Activated CD8-positive, alpha-beta memory T cell treated with anti-CD3 and anti-CD28 coated beads, Interleukin-2, amount 50 U/mL, for 1 hour (primary cell): Measurements from ENCODE around the gene AP3S1.
"Not testable (repeated sequence)": the region's sequence is repeated elsewhere in the genome, so short reads cannot be mapped to it uniquely, and the experiment has no call there.

ENCODE experiments used
- DNase-seq: peaks from one replicate; pipeline ENCODE4 v3.0.0-alpha.2; 2020; ENCODE audit errors: extremely low read depth

AP3S1 gene

DNA sequence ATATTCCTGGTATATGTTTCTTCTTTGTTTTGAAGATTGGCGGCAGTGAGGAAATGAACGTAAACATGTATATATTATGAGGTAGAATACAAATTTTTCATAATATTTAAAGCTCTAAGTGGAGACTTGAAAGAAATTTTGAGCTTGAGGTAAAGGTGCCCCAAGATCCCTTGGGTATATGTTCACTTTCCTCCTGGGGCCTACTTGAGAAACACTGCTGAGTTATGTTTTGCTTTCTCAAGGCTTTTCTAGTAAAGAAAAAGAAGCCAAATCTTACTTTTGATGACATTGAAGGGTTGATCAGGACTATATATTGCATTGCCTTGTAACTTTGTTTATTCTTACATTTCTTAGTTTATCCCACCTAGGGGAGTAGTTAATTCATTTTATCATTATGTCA lies 30.7 kb downstream of the AP3S1 start:
- DNase-seq, result no peak

DNA sequence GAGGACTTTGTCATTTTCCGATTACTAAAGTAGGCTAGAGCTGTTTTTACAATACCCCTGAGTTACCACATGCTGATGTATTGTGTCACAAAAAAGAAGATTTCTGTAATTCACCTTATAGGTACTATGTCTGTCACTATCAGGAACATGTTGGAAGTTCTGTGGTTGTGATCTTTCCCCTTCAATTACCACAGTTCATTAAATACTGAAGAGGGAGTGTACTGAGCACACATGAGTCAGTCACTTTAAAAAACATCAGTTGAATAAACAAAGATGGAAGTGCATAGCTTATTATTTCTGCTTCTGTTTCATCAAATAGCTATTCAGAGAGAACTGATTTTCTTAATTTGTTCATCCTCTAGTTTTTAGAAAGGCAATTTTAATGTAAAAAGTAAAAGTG lies 31.7 kb downstream of the AP3S1 start:
- DNase-seq, result no peak

DNA sequence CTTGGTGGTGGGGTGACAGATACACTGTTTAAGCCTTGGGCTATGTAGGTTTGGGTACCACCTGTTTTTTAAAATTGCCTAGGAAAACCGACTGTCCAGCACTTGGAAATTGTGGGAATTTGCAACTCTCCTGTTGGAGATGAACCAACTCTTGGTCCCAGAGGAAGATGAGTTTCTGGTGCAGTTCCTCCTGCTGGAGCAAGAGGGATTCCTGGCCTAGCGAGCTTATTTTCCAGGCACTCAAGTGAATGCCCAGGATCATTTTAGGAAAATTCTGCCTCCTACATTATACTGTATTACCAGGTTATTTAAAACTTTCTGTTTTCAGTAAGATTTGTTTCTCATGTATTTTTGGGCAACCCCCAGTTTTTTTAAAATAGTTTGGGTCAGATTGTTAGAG lies 33.7 kb downstream of the AP3S1 start:
- no peak for DNase-seq

DNA sequence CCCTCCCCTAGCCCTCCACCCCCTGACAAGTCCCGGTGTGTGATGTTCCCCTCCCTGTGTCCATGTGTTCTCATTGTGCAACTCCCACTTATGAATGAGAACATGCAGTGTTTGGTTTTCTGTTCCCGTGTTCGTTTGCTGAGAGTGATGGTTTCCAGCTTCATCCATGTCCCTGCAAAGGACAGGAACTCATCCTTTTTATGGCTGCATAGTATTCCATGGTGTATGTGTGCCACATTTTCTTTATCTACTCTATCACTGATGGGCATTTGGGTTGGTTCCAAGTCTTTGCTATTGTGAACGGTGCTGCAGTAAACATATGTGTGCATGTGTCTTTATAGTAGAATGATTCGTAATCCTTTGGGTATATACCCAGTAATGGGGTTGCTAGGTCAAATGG lies 35.6 kb downstream of the AP3S1 start:
- not testable (repeated sequence) for DNase-seq

DNA sequence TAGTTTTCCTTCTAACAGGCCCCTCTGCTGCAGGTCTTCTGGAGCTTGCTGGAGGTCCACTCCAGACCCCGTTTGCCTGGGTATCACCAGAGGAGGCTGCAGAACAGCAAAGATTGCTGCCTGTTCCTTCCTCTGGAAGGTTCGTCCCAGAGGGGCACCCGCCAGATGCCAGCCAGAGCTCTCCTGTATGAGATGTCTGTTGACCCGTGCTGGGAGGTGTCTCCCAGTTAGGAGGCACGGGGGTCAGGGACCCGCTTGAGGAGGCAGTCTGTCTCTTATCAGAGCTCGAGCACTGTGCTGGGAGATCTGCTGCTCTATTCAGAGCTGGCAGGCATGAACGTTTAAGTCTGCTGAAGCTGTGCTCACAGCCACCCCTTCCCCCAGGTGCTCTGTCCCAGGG lies 40.7 kb downstream of the AP3S1 start:
- not testable (repeated sequence) for DNase-seq

DNA sequence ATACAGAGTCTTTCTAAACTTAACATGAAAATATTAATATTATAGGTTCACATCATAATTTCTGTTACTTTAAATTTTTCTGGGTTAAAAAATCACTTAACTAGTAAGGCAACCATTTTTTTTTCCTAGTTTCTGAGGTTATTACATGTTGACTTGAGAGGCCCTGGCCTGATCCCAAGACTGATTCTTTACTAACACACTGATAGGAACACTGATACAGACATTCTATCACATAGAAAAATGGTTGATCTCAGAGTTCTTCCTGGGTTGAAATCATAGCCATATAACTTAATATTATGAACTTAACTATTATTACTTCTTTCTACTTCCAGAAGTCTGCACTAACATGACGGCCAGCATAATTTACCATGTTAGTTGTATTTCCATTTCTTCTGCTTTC lies 43.0 kb downstream of the AP3S1 start:
- no peak for DNase-seq

DNA sequence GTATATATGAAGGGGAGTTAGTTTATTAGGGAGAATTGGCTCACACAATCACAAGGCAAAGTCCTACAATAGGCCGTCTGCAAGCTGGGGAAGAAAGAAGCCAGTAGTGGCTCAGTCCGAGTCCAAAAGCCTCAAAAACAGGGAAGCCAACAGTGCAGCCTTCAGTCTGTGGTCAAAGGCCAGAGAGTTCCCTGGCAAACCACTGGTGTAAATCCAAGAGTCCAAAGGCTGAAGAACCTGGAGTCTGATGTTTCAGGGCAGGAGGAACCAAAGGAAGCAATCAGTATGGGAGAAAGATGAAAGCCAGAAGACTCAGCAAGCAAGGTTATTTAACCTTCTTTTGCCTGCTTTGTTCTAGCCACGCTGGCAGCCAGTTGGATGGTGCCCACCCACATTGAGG lies 43.5 kb downstream of the AP3S1 start:
- DNase-seq, result not testable (repeated sequence)

DNA sequence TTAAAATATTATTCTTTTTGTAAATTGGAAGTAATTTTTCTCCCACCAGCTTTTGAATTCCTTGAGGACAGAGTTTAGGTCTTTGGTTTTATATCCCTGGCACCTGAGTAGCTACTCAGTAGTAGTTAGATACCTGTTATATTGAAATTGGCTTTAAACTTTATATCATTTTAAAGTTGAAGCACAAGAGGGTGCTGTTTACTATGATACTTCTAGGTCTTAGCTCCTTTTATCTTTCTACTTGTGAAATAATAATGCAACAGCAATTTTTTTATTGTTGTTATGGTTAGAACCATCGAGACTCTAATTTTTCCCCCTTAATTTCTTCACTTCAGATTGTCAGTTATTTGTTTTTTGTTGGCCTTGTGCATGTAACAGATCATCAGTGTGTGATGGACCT lies 46.3 kb downstream of the AP3S1 start:
- DNase-seq, result no peak

DNA sequence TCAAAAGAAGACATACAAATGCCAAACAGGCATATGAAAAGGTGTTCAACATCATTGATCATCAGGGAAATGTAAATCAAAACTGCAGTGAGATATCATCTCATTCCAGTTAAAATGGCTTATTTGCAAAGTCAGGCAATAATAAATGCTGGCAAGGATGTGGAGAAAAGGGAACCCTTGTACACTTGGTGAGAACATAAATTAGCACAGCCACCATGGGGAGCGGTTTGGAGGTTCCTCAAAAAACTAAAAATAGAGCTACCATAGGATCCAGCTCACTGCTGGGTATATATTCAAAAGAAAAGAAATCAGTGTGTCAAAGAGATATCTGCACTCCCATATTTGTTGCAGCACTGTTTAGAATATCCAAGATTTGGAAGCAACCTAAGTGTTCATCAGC lies 50.3 kb downstream of the AP3S1 start:
- no peak for DNase-seq

DNA sequence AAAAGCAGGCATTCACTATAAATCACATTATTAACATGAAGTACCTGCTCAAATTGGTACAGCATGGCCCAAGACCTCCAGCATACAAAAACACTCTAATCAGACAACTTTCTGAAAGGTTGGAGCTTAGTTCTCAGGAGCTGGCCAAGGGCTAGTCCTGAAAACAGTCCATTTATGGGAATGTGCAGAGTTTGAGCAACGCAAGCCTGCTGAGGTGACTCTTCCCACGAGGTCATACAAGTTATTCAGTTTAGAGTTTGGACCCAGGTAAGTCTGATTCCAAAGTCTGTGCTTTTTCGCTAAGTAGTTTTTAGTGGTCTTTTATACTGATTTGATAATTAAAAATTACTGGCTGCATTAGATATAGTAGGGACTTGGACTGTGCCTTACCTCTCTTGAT lies 52.6 kb downstream of the AP3S1 start:
- DNase-seq, result no peak

DNA sequence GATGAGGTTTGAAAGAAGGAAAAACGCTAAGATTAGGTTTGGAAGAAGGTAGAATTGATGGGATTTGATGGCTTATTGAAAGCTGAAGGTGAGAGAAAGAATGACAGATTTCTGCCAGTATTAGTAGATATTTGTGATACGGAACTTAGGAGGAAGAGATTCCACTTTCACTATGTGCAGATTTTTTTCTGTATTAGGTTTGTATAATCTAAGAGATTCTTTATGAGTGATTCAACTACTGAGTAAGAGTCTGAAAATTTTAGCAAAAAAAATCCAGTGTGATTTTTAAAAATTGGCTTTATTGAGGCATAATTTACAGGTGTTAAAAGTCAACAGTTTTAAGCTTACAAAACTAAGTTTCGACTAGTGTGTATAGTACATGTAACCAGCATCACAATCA lies 54.1 kb downstream of the AP3S1 start:
- DNase-seq, result no peak

DNA sequence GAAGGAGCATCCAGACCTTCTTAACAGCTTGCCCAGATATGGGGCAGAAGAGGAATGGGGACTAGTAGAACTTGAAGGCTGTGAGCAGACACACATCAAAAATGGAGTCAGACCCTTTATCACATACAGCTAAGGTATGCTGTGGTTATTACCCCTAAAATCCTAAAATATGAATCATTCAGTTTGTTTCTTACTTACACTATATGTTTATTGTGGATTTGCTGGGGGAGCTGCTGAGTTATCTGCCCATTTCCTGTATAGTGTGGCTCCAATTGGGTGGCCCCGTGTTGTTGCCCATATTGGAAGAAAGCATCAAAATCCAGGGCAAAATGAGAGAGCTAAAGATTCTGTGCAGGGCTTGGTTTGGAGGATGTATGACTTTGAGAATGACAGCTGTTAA lies 56.9 kb downstream of the AP3S1 start:
- DNase-seq, result no peak

DNA sequence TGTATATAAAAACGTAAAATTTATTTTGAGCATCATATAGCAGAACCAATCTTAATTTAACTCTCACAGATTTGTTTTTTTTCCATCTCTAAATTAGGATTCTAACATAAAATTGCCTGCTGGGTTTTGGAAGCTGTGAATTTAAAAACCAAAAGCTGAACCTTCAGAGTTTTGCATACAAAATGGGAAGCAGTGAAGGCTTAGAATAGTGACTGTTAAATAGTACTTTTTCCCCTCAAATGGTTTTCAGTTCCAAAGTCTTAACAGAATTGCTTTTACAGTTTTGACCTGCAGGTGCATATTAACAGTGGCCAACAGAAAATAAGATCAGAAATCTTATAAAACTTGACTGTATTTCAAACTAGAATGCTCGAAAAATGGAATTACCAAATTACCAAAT lies 65.4 kb downstream of the AP3S1 start:
- no peak for DNase-seq

DNA sequence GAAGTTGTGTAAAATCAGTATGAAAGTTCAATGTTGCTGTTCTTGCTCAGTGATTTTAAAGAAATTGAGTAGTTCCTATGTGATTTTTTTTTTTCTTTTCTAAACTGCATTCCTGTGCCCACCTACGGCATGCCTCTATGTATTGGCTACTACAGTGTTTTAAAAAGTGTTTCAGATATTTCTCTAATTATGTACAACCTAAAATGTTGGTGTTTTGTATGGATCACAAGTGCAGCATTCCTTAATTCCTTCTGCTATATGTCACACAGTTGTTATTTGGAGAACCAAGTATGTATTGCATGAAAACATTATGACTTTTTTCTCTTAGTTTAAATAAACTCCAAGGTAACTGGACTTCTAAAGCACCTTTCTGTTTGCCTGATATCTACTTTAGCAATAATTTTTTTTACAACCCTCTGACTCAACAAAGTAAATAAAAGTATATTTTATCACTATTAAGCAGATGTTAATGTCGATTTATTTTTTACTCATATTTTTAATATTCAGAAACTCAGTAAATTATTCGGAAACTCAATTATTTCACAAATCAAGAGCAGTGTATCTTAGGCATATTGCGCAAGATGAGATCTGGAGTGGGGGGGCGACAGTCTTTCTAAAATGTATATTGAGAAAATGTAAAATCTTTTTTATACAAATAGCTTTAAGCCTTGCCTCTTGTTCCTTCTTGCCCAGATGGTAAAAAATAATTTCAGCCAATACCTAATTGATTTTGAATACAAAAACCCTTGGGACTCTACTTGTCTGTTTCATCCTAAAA lies 72.1 kb downstream of the AP3S1 start:
- DNase-seq, result not testable (repeated sequence)

DNA sequence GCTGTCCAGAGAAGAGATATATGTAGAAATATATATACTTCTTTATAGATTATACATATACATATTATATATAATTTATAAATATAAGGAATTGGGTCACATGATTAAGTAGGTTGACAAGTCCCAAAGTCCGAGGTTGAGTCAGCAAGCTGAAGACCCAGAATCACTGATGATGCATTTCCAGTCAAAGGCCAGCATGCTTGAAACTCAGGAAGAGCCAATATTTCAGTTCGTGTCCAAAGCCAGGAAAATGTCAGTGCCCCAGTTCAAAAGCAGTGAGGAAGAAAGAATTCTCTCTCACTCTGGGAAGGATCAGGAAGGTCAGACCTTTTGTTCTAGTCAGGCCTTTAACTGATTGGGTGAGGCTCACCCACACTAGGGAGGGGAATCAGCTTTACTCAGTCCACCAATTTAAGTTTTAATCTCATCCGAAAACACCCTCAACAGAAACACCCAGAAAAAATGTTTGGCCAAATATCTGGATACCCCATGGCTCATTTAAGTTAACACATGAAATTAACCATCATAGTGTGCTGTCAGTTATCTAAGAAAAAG lies 78.5 kb downstream of the AP3S1 start:
- DNase-seq, result no peak

DNA sequence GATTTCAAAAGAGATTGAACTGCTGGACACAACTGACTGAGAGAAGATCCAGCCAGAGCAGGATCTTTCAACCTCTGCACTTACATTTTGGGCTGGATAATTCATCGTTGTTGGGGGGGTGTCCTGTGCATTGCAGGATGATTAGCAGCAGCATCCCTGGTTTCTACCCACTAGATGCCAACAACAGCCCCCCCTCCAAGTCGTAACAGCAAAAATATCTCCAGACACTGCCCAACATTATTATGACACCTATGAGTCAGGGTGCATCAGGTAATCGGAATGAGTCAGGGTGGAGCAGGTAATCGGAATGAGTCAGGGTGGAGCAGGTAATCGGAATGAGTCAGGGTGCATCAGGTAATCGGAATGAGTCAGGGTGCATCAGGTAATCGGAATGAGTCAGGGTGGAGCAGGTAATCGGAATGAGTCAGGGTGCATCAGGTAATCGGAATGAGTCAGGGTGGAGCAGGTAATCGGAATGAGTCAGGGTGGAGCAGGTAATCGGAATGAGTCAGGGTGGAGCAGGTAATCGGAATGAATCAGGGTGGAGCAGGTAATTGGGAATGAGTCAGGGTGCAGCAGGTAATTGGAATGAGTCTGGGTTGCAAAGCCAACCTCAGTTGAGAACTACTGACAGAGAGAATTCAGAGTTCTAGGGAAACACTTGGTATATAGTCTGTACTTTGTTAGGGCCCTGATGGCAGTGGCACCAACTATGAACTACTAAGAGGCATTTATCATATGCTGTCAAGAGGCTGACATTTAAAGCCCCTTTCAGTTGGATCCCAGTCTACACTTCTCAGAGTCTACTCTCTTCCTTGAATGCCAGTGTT lies 87.1 kb downstream of the AP3S1 start:
- DNase-seq, result not testable (repeated sequence)

DNA sequence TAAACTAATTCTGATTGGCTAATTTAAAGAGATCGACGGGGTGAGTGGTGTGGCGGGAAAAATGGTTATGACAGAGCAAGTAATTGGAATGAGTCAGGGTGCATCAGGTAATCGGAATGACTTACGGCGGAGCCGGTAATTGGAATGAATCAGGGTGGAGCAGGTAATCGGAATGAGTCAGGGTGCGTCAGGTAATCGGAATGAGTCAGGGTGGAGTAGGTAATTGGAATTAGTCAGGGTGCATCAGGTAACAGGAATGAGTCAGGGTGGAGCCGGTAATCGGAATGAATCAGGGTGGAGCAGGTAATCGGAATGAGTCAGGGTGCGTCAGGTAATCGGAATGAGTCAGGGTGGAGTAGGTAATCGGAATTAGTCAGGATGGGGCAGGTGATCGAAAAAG lies 88.4 kb downstream of the AP3S1 start:
- DNase-seq, result not testable (repeated sequence)

DNA sequence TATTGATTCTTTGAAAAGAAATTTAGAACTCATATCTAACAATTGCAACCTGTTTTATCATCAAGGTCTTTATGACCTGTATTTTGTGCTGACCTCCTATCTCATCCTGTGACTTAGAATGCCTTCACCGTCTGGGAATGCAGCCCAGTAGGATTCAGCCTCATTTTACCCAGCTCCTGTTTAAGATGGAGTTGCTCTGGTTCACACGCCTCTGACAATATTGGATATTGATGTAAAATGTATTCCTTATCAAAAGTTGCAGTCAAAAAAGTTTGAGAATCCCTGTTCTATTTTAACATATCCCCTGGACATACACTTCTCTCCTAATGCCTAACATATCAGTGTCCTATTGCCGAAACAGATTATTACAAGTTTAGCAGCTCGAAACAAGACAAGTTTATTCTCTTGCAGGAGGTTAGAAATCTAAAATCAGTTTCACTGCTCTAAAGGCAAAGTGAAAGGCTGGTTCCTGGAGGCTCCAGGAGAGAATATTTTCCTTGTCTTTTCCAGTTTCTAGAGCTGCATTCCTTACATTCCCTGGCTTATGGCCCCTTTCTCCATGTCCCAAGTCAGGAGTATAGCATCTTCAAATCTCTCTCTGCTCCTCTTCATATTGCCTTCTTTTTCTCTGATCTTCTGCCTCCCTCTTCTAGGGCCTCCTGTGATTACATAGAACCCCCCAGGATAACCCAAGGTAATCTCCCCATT lies 89.0 kb downstream of the AP3S1 start:
- DNase-seq, result no peak

DNA sequence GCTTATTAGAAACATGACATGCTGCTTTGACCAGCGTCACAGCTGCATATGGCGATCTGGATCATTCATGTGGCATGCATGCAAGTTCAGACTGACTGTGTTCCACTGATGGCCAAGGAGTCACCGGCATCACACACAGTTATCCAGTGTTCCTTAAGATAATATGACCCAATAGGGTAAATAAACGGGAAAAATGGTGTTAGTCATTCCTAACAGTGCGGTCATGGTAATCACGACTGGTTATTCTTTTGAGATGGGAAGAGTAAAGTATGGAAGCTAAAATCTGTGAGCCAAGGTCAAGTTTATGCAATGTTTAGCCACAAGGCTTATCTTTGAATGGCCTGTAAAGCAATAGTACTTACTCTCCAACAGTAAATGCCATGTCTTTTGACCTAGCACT lies 91.3 kb downstream of the AP3S1 start:
- DNase-seq, result no peak

DNA sequence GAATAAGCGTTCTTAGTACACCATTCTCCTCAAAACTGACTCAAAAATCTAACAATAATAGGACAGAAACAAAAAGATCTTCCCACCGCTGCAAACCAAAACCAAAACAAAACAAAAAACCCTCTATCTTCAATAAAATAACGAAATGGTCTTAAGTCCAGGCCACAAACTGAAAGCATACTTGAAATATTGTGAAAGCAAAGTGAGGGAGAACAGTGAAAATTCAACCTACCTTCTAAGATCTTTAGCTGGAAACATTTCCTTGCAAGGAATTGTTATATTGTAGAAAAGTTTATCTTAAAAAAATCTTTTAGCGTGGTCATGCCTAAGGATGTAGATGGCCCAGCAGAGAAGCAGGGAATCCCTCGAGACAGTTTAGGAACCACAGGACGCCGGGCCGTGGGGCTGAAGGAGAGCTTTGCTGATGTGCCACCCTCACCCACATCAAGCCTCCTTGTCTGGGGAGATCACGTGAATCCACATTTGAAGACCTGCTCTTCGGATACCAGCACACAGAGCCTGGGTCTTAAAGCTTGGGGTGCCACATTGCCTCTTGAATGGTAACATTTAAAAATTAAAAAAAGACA lies 92.7 kb downstream of the AP3S1 start:
- no peak for DNase-seq

DNA sequence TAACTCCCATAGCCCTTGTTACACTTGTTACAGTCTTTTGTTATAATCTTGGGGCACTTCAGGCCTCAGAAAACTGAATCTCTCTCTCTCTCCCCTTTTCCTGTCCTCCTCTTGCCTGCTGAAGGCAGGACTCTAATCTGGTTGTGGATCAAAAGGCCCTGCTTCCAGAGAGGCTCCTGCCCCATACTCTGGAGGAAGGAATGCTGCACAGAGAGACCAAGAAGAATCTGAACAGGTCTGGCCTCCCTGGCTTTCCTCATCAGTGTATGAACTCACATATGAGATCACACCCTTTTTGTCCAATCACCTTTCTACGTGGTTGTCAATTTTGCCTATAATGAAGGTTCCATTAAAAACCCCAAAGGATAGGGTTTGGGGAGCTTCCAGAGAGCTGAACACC lies 94.3 kb downstream of the AP3S1 start:
- no peak for DNase-seq

DNA sequence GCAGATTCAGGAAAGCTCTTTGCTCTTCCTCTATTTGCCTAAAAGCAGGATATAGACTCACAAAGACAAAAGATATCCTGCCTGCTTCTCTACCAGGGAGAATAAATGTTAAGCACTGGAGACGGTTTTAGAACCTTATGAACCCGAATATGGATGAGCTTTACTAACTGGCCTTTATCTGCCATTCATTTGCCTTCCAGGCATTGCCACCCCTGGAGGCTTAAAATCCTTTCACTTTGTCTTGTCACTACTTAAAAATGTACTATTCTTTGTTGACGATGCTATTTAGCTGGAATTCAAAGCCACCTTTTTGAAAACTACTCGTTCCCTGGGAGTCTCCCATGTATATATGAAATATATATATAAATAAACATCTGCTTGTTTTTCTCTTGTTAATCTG lies 97.3 kb downstream of the AP3S1 start:
- no peak for DNase-seq
